GM23248 (cell line): ENCODE data around the gene SPAG4. TPM values are rescaled to one million over a fixed set of nuclear protein-coding genes. Genes with fewer than 3 reads are reported as not detected.

ENCODE experiments used
- DNase-seq: peaks from one replicate; pipeline ENCODE4 v3.0.0-alpha.2; 2015
- H2AFZ ChIP-seq: fragments of 200-600 bp; sonication (generic); 2 replicates; pipeline ENCODE4 v1.6.1; 2016; ENCODE audit warnings: antibody characterized with exemption
- H3F3A ChIP-seq: fragments of 200-600 bp; sonication (generic); 2 replicates; pipeline ENCODE4 v1.6.1; 2016; ENCODE audit warnings: mild to moderate bottlenecking, antibody characterized with exemption, mixed run types; ENCODE audit not compliant: insufficient read depth
- H3K27ac ChIP-seq: fragments of 200-600 bp; sonication (generic); 2 replicates; pipeline ENCODE4 v1.5.1; 2016; ENCODE audit warnings: mild to moderate bottlenecking
- H3K27me3 ChIP-seq: fragments of 200-600 bp; sonication (generic); replicated peaks from 2 replicates; pipeline ENCODE4 v1.6.1; 2016; ENCODE audit warnings: mild to moderate bottlenecking; ENCODE audit not compliant: insufficient read depth
- H3K36me3 ChIP-seq: fragments of 200-600 bp; sonication (generic); 2 replicates; pipeline ENCODE4 v1.6.1; 2016; ENCODE audit warnings: low read depth, mild to moderate bottlenecking
- H3K4me1 ChIP-seq: fragments of 200-600 bp; sonication (generic); 2 replicates; pipeline ENCODE4 v1.6.1; 2016; ENCODE audit warnings: mild to moderate bottlenecking; ENCODE audit not compliant: insufficient read depth
- H3K4me2 ChIP-seq: fragments of 200-600 bp; sonication (generic); one replicate; pipeline ENCODE4 v1.6.1; 2016; ENCODE audit warnings: mild to moderate bottlenecking; ENCODE audit not compliant: unreplicated experiment
- H3K4me3 ChIP-seq: fragments of 200-600 bp; sonication (generic); 2 replicates; pipeline ENCODE4 v1.5.1; 2016; ENCODE audit warnings: mild to moderate bottlenecking
- H3K79me2 ChIP-seq: fragments of 200-600 bp; sonication (generic); 2 replicates; pipeline ENCODE4 v1.6.1; 2016; ENCODE audit warnings: mild to moderate bottlenecking; ENCODE audit not compliant: insufficient read depth
- H3K9ac ChIP-seq: fragments of 200-600 bp; sonication (generic); 2 replicates; pipeline ENCODE4 v1.6.1; 2016; ENCODE audit warnings: mild to moderate bottlenecking
- H3K9me2 ChIP-seq: fragments of 200-600 bp; sonication (generic); 2 replicates; pipeline ENCODE4 v1.6.1; 2016; ENCODE audit warnings: mixed run types, mild to moderate bottlenecking, moderate library complexity; ENCODE audit not compliant: insufficient read depth
- H3K9me3 ChIP-seq: fragments of 200-600 bp; sonication (generic); one replicate; pipeline ENCODE4 v1.6.1; 2017; ENCODE audit warnings: low read depth
- H4K20me1 ChIP-seq: fragments of 200-600 bp; sonication (generic); 2 replicates; pipeline ENCODE4 v1.6.0; 2016; ENCODE audit not compliant: insufficient read depth
- EZH2 ChIP-seq: fragments of 200-600 bp; sonication (generic); IDR thresholded peaks from 2 replicates; pipeline ENCODE4 v1.6.1; 2018; ENCODE audit warnings: antibody characterized with exemption, mild to moderate bottlenecking; ENCODE audit not compliant: insufficient read depth, poor library complexity, severe bottlenecking
- EZH2phosphoT487 ChIP-seq: fragments of 200-600 bp; sonication (generic); IDR thresholded peaks from 2 replicates; pipeline ENCODE4 v1.6.1; 2018; ENCODE audit warnings: antibody characterized with exemption, moderate library complexity, mild to moderate bottlenecking, low read depth; ENCODE audit not compliant: insufficient read depth
- WGBS, 2 experiments: methylation state at CpG; one replicate each; pipeline ENCODE4 v1.1.6; 2015 to 2017; ENCODE audit warnings: low lambda C conversion rate in 2 of 2, low coverage in 1 of 2; ENCODE audit errors: missing lambda C conversion rate in 2 of 2; 5-methylcytosine and 5-hydroxymethylcytosine counted together
- in situ Hi-C: fragments of 300-500 bp; cut with MboI; formaldehyde crosslinking; loops from 2 replicates; pipeline ENCODE4 v1.15.0; 2020
- polyA plus RNA-seq: library from polyadenylated mRNA; unstranded; fragments of >200 nt; fragmentation: Nextera tagmentation; extraction: Ambion mirVana; gene quantifications from 2 replicates; pipeline ENCODE4 v1.2.1, GENCODE V29; 2016
- total RNA-seq: library from RNA; depleted of rRNA; stranded (reverse); fragments of >200 nt; shearing (Covaris generic); gene quantifications from 2 replicates; pipeline ENCODE4 v1.2.3, GENCODE V29; 2014

The SPAG4 gene
- total and polyA plus RNA-seq, 2 experiments from 2014 or later, result 14.2 to 17.3 TPM

- H3K79me2 ChIP-seq, result no peaks in the 10 kb centered on the region
- peaks cover 28% of the 10 kb centered on the region; the same call in 1 of the 2 replicates for H3K36me3 ChIP-seq
- no peak overlapping the region for H3K4me3 ChIP-seq
- no peak overlapping the region for H3K27ac ChIP-seq
- in situ Hi-C loops, result no loop called here
- H3K9me2 ChIP-seq, result no peaks in the 10 kb centered on the region
- no peaks in the 10 kb centered on the region for H3K27me3 ChIP-seq
- WGBS, 2 experiments, result 98% methylated on average over 5 to 6 of the region's 6 CpGs
- peaks cover 20% of the 10 kb centered on the region for H3F3A ChIP-seq
- no peaks in the 10 kb centered on the region for H3K4me1 ChIP-seq
- H4K20me1 ChIP-seq, result no peaks in the 10 kb centered on the region
- H3K4me2 ChIP-seq, result no peak overlapping the region
- H2AFZ ChIP-seq, result no peak overlapping the region
- H3K9ac ChIP-seq, result no peak overlapping the region
- H3K9me3 ChIP-seq, result no peaks in the 10 kb centered on the region
- TF ChIP-seq EZH2phosphoT487, result no peak
- no peak for TF ChIP-seq EZH2
- no peak for DNase-seq
These were observed 10.2 kb downstream of the SPAG4 start for GRCh38 chr20:35625584-35626385.

GRCh38 chr20:35626386-35627001, 10.9 kb downstream of the SPAG4 start:
- Histone ChIP-seq H3K4me3 (no peak overlapping the region), H3K36me3 (peaks cover 28% of the 10 kb centered on the region; the same call in 1 of the 2 replicates), H2AFZ (no peak overlapping the region), H3K79me2 (no peaks in the 10 kb centered on the region; the same call in 1 of the 2 replicates), H3K9ac (no peak overlapping the region), H3K27ac (no peak overlapping the region), H3K4me1 (no peaks in the 10 kb centered on the region), H3K9me3 (no peaks in the 10 kb centered on the region), H3K9me2 (no peaks in the 10 kb centered on the region), H3K4me2 (no peak overlapping the region), H3F3A (peaks cover 17% of the 10 kb centered on the region), H3K27me3 (no peaks in the 10 kb centered on the region), H4K20me1 (no peaks in the 10 kb centered on the region)
- 93 to 96% methylated on average over 13 of the region's 13 CpGs for WGBS, 2 experiments
- in situ Hi-C loops, result no loop called here
- no peak for DNase-seq
- TF ChIP-seq EZH2 (no peak), EZH2phosphoT487 (no peak)

GRCh38 chr20:35627121-35627520, 11.5 kb downstream of the SPAG4 start:
- in situ Hi-C loops, result no loop called here
- H3K9me2 ChIP-seq, result no peaks in the 10 kb centered on the region
- no peak overlapping the region for H3K27ac ChIP-seq
- WGBS, 2 experiments, result 95 to 96% methylated on average over 7 to 8 of the region's 8 CpGs
- no peak overlapping the region for H3K4me2 ChIP-seq
- peaks cover 28% of the 10 kb centered on the region; the same call in 1 of the 2 replicates for H3K36me3 ChIP-seq
- no peaks in the 10 kb centered on the region for H3K4me1 ChIP-seq
- TF ChIP-seq EZH2phosphoT487, result no peak
- TF ChIP-seq EZH2, result no peak
- H3F3A ChIP-seq, result peaks cover 11% of the 10 kb centered on the region
- no peak overlapping the region for H3K4me3 ChIP-seq
- H3K27me3 ChIP-seq, result no peaks in the 10 kb centered on the region
- no peak overlapping the region for H2AFZ ChIP-seq
- no peaks in the 10 kb centered on the region for H3K9me3 ChIP-seq
- H3K79me2 ChIP-seq, result peaks cover 1% of the 10 kb centered on the region
- no peak for DNase-seq
- H3K9ac ChIP-seq, result no peak overlapping the region
- no peaks in the 10 kb centered on the region for H4K20me1 ChIP-seq

- H3K4me2 ChIP-seq, result no peak overlapping the region
- H2AFZ ChIP-seq, result no peak overlapping the region
- TF ChIP-seq EZH2phosphoT487 (no peak), EZH2 (no peak)
- no peaks in the 10 kb centered on the region for H4K20me1 ChIP-seq
- no peaks in the 10 kb centered on the region for H3K4me1 ChIP-seq
- no peaks in the 10 kb centered on the region for H3K9me3 ChIP-seq
- H3K9ac ChIP-seq, result no peak overlapping the region
- H3F3A ChIP-seq, result peaks cover 10% of the 10 kb centered on the region; the same call in 1 of the 2 replicates
- no peaks in the 10 kb centered on the region for H3K27me3 ChIP-seq
- WGBS, 2 experiments, result 97% methylated on average over 12 of the region's 12 CpGs
- H3K36me3 ChIP-seq, result peaks cover 28% of the 10 kb centered on the region; the same call in 1 of the 2 replicates
- H3K27ac ChIP-seq, result no peak overlapping the region
- no peak for DNase-seq
- peaks cover 26% of the 10 kb centered on the region for H3K79me2 ChIP-seq
- in situ Hi-C loops, result no loop called here
- H3K4me3 ChIP-seq, result no peak overlapping the region
- H3K9me2 ChIP-seq, result no peaks in the 10 kb centered on the region
These were observed 14.0 kb downstream of the SPAG4 start for GRCh38 chr20:35629427-35630145.
